Testis (tissue), 5 donors: Measurements from ENCODE around the gene FAAH. TPM values are rescaled to one million over a fixed set of nuclear protein-coding genes. Genes with fewer than 3 reads are reported as not detected.
A peak's percentile ranks its signal among the peaks of the same experiment; 100 is the strongest.
"Not testable (repeated sequence)": the region's sequence is repeated elsewhere in the genome, so short reads cannot be mapped to it uniquely, and the experiment has no call there.

ENCODE experiments used
- DNase-seq: peaks from one replicate; pipeline ENCODE4 v3.0.0-alpha.2; 2019
- H3K27ac ChIP-seq, 2 donors: fragments of 200-600 bp; sonication (generic); one replicate each; pipeline ENCODE4 v1.5.1; 2019
- H3K27me3 ChIP-seq: fragments of 200-600 bp; sonication (generic); one replicate; pipeline ENCODE4 v1.5.1; 2019
- H3K36me3 ChIP-seq: fragments of 200-600 bp; sonication (generic); one replicate; pipeline ENCODE4 v1.5.1; 2017; ENCODE audit warnings: low read depth; ENCODE audit errors: missing control alignments
- H3K4me1 ChIP-seq: fragments of 200-600 bp; sonication (generic); one replicate; pipeline ENCODE4 v1.5.1; 2019
- H3K4me3 ChIP-seq, 2 donors: fragments of 200-600 bp; sonication (generic); one replicate each; pipeline ENCODE4 v1.5.1; 2017 to 2019
- H3K9me3 ChIP-seq: fragments of 200-600 bp; sonication (generic); one replicate; pipeline ENCODE4 v1.5.1; 2017
- CTCF ChIP-seq, 3 experiments: fragments of 450-650 bp in 2 of 3; fragments of 200-600 bp in 1 of 3; sonication (generic) in 1 of 3; IDR thresholded peaks; one replicate each; pipeline ENCODE4 v1.5.1; 2016 to 2019; ENCODE audit warnings: antibody characterized with exemption in 3 of 3, mild to moderate bottlenecking in 2 of 3, moderate library complexity in 1 of 3
- POLR2A ChIP-seq: fragments of 450-650 bp; IDR thresholded peaks from one replicate; pipeline ENCODE4 v1.6.1; 2017; ENCODE audit warnings: antibody characterized with exemption, mild to moderate bottlenecking, moderate library complexity
- WGBS, 2 donors: methylation state at CpG; one replicate each; pipeline ENCODE4 v1.1.5; 2018; 5-methylcytosine and 5-hydroxymethylcytosine counted together
- intact Hi-C: fragments of 100-400 bp; cut with DNase I; formaldehyde crosslinking; loops from one replicate; pipeline ENCODE4 v1.15.1; 2023; ENCODE audit warnings: low total_unique reads
- long read RNA-seq, 2 donors: transcript quantifications; one replicate each; lab custom pipeline, GENCODE V29; 2026
- polyA plus RNA-seq: library from polyadenylated mRNA; stranded (reverse); fragments of 350-450 nt; fragmentation: Illumina TruSeq; extraction: RNeasy Lipid Tissue Mini Kit (QIAGEN cat#74804); gene quantifications from one replicate; pipeline ENCODE4 v1.2.3, GENCODE V29; 2014; ENCODE audit warnings: low read depth, low replicate concordance; ENCODE audit not compliant: insufficient read depth
- total RNA-seq, 2 donors: library from RNA; depleted of rRNA; stranded (reverse); fragments of >200 nt; gene quantifications; one replicate each; pipeline ENCODE4 v1.2.3, GENCODE V29; 2016

Gene FAAH
- total RNA-seq (10 to 100 TPM; 55.8 to 72.0 TPM), polyA plus RNA-seq (113 TPM)
- long read RNA-seq, donor 1, partial matches to known transcripts, result 0 of 1 reads
- long read RNA-seq, donor 1, other reads (novel, unspliced or antisense), result 0 of 1 reads
- long read RNA-seq, donor 2, partial matches to known transcripts, result 0 of 1 reads
- long read RNA-seq, donor 2, other reads (novel, unspliced or antisense), result 0 of 1 reads

- H3K27ac ChIP-seq, result no peak within 1 kb of the TSS
- WGBS, 2 donors, result 2% methylated on average over 12 to 69 of the region's 75 CpGs
- H3K4me1 ChIP-seq, result peaks cover 10% of the 10 kb centered on the region
- no peak for TF ChIP-seq POLR2A
- TF ChIP-seq CTCF (IDR thresholded peaks at IDR 0.05), result no peak
- intact Hi-C loops, result no loop called here
- H3K9me3 ChIP-seq, result no peaks in the 10 kb centered on the region
- no peaks in the 10 kb centered on the region for H3K27me3 ChIP-seq
- peak; percentile 77 for DNase-seq
- no peaks in the 10 kb centered on the region for H3K36me3 ChIP-seq
- H3K4me3 ChIP-seq, result peak within 1 kb of the TSS; percentile 40 to 60
These were observed at the start of gene FAAH for GRCh38 chr1:46394108-46394871. FAAH (plus strand) TSS chr1:46394317; CDS start chr1:46394349, 32 bp downstream.

- intact Hi-C loops, result no loop called here
- Histone ChIP-seq H3K27ac (no peak overlapping the region), H3K9me3 (no peaks in the 10 kb centered on the region), H3K4me1 (peaks cover 12% of the 10 kb centered on the region), H3K36me3 (no peaks in the 10 kb centered on the region), H3K27me3 (no peaks in the 10 kb centered on the region), H3K4me3 (no peak overlapping the region)
- DNase-seq, result no peak
- 85 to 88% methylated on average over 3 of the region's 3 CpGs for WGBS, 2 donors
- TF ChIP-seq POLR2A, result no peak
- no peak for TF ChIP-seq CTCF (IDR thresholded peaks at IDR 0.05)
These were observed 49.6 kb upstream of the FAAH start for GRCh38 chr1:46344481-46344880.

- TF ChIP-seq CTCF (IDR thresholded peaks at IDR 0.05) (no peak), POLR2A (no peak)
- no peaks in the 10 kb centered on the region for H3K27me3 ChIP-seq
- no peak for DNase-seq
- H3K27ac ChIP-seq, result no peak overlapping the region
- H3K9me3 ChIP-seq, result no peaks in the 10 kb centered on the region
- H3K4me1 ChIP-seq, result peaks cover 10% of the 10 kb centered on the region
- H3K36me3 ChIP-seq, result no peaks in the 10 kb centered on the region
- no peak overlapping the region for H3K4me3 ChIP-seq
- intact Hi-C loops, result no loop called here
These were observed 48.8 kb upstream of the FAAH start for GRCh38 chr1:46345281-46345680.

- intact Hi-C loops, result no loop called here
- Histone ChIP-seq H3K36me3 (no peaks in the 10 kb centered on the region), H3K9me3 (no peaks in the 10 kb centered on the region), H3K27ac (no peak overlapping the region), H3K4me3 (no peak overlapping the region), H3K27me3 (no peaks in the 10 kb centered on the region), H3K4me1 (no peaks in the 10 kb centered on the region)
- WGBS, 2 donors, result 81 to 98% methylated on average over 2 of the region's 2 CpGs
- DNase-seq, result no peak
- TF ChIP-seq CTCF (IDR thresholded peaks at IDR 0.05) (no peak), POLR2A (no peak)
These were observed 41.8 kb upstream of the FAAH start for GRCh38 chr1:46352363-46352762.

DNA sequence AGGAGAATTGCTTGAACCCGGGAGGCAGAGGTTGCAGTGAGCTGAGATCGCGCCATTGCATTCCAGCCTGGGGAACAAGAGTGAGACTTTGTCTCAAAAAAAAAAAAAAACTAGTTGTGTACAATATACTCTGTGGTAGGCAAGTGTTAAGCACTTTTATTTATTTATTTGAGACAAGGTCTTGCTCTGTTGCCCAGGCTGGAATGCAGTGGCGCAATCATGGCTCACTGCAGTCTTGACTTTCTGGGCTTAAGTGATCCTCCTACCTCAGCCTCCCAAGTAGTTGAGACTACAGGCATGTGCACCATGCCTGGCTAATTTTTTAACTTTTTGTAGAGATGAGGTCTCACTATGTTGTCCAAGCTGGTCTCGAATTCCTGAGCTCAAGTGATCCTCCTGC lies 38.2 kb upstream of the FAAH start:
- 91 to 96% methylated on average over 5 of the region's 5 CpGs for WGBS, 2 donors
- H3K36me3 ChIP-seq, H3K9me3 ChIP-seq, H3K27me3 ChIP-seq, intact Hi-C loops, H3K4me1 ChIP-seq, DNase-seq, H3K27ac ChIP-seq, H3K4me3 ChIP-seq: not testable (repeated sequence)
